WTC11 (cell line): ENCODE data around the gene GTF3C2. TPM values are rescaled to one million over a fixed set of nuclear protein-coding genes. Genes with fewer than 3 reads are reported as not detected.

ENCODE experiments used
- ATAC-seq: fragments of 200-7000 bp; cut with Tn5 transposase; 2 replicates; pipeline ENCODE4 v1.10.0; 2021; ENCODE audit warnings: mild to moderate bottlenecking, moderate library complexity
- CTCF ChIA-PET: fragments of 300-600 bp; sonication (Branson Sonifier 250); formaldehyde crosslinking; loops from one replicate; lab custom pipeline; 2021; ENCODE audit warnings: antibody characterized with exemption; lab: Charles Lee
- POLR2A ChIA-PET: fragments of 350-600 bp; sonication (Branson Sonifier 250); formaldehyde crosslinking; loops from one replicate; lab custom pipeline; 2021; ENCODE audit warnings: antibody characterized with exemption; lab: Charles Lee
- DNase-seq: peaks from one replicate; pipeline ENCODE4 v3.0.0; 2021; ENCODE audit warnings: low spot score
- H3K27ac Mint-ChIP-seq: 2 replicates; pipeline ENCODE4 v1.8.0; 2021; ENCODE audit warnings: mixed read lengths
- H3K27me3 Mint-ChIP-seq: 2 replicates; pipeline ENCODE4 v1.8.0; 2021; ENCODE audit warnings: low read depth, mild to moderate bottlenecking, moderate library complexity, mixed read lengths
- H3K36me3 Mint-ChIP-seq: 2 replicates; pipeline ENCODE4 v1.8.0; 2021; ENCODE audit warnings: mixed read lengths
- H3K4me1 Mint-ChIP-seq: 2 replicates; pipeline ENCODE4 v1.8.0; 2022; ENCODE audit warnings: mixed read lengths
- H3K4me3 Mint-ChIP-seq: 2 replicates; pipeline ENCODE4 v1.8.0; 2021; ENCODE audit warnings: mild to moderate bottlenecking, moderate library complexity, mixed read lengths
- H3K9me3 Mint-ChIP-seq: 2 replicates; pipeline ENCODE4 v1.8.0; 2021; ENCODE audit warnings: mixed read lengths
- GTF2I ChIP-seq: fragments of 250-450 bp; sonication (Bioruptor Pico); conservative IDR thresholded peaks from 2 replicates; pipeline ENCODE4 v1.4.0; 2021; ENCODE audit warnings: mild to moderate bottlenecking
- JUN ChIP-seq: sonication (generic); formaldehyde crosslinking; IDR thresholded peaks from 2 replicates; pipeline ENCODE4 v1.8.0; 2023; ENCODE audit warnings: mild to moderate bottlenecking, missing genetic modification reagents
- NFATC4 ChIP-seq: fragments of 250-450 bp; sonication (Bioruptor Pico); IDR thresholded peaks from 2 replicates; pipeline ENCODE4 v1.9.0; 2021; ENCODE audit warnings: mild to moderate bottlenecking
- OVOL2 ChIP-seq: fragments of 250-450 bp; sonication (Bioruptor Pico); IDR thresholded peaks from 2 replicates; pipeline ENCODE4 v1.9.0; 2021; ENCODE audit warnings: mild to moderate bottlenecking, borderline replicate concordance
- SP1 ChIP-seq: sonication (generic); formaldehyde crosslinking; conservative IDR thresholded peaks from 2 replicates; pipeline ENCODE4 v1.8.1; 2022; ENCODE audit warnings: missing genetic modification reagents
- ZBTB21 ChIP-seq: sonication (generic); formaldehyde crosslinking; IDR thresholded peaks from 2 replicates; pipeline ENCODE4 v1.8.1; 2023; ENCODE audit warnings: mild to moderate bottlenecking, missing genetic modification reagents, borderline replicate concordance
- ZNF138 ChIP-seq: sonication (generic); formaldehyde crosslinking; conservative IDR thresholded peaks from 2 replicates; pipeline ENCODE4 v1.8.1; 2022; ENCODE audit warnings: mild to moderate bottlenecking, moderate library complexity, missing genetic modification reagents
- total RNA-seq: library from RNA; stranded (reverse); gene quantifications from 3 replicates; pipeline ENCODE4 v1.2.3, GENCODE V29; 2021
- TF ChIP-seq, protein P1 (sequence below): sonication (generic); formaldehyde crosslinking; conservative IDR thresholded peaks from 2 replicates; pipeline ENCODE4 v1.8.1; 2023; ENCODE audit warnings: mild to moderate bottlenecking, low read depth, missing genetic modification reagents, moderate library complexity
- TF ChIP-seq, protein P2 (sequence below): fragments of 250-450 bp; sonication (Bioruptor Pico); IDR thresholded peaks from 2 replicates; pipeline ENCODE4 v1.9.0; 2021; ENCODE audit warnings: mild to moderate bottlenecking
- TF ChIP-seq, protein P3 (sequence below): sonication (generic); formaldehyde crosslinking; IDR thresholded peaks from 2 replicates; pipeline ENCODE4 v1.8.1; 2022; ENCODE audit warnings: low read depth, missing genetic modification reagents, borderline replicate concordance
- TF ChIP-seq, protein P4 (sequence below): sonication (generic); formaldehyde crosslinking; IDR thresholded peaks from 2 replicates; pipeline ENCODE4 v1.8.1; 2023; ENCODE audit warnings: mild to moderate bottlenecking, missing genetic modification reagents, moderate library complexity
- TF ChIP-seq, protein P5 (sequence below): fragments of 250-450 bp; sonication (Bioruptor Pico); conservative IDR thresholded peaks from 2 replicates; pipeline ENCODE4 v1.9.0; 2021; ENCODE audit warnings: mild to moderate bottlenecking
- TF ChIP-seq, protein P6 (sequence below): sonication (generic); formaldehyde crosslinking; IDR thresholded peaks from 2 replicates; pipeline ENCODE4 v1.8.0; 2022; ENCODE audit warnings: mild to moderate bottlenecking, missing genetic modification reagents
- TF ChIP-seq, protein P7 (sequence below): fragments of 250-450 bp; sonication (Bioruptor Pico); IDR thresholded peaks from 2 replicates; pipeline ENCODE4 v1.9.0; 2021; ENCODE audit warnings: moderate library complexity, mild to moderate bottlenecking, inconsistent platforms, borderline replicate concordance

Gene GTF3C2
- total RNA-seq, 1 experiment from 2014 or later: 123 TPM

DNA sequence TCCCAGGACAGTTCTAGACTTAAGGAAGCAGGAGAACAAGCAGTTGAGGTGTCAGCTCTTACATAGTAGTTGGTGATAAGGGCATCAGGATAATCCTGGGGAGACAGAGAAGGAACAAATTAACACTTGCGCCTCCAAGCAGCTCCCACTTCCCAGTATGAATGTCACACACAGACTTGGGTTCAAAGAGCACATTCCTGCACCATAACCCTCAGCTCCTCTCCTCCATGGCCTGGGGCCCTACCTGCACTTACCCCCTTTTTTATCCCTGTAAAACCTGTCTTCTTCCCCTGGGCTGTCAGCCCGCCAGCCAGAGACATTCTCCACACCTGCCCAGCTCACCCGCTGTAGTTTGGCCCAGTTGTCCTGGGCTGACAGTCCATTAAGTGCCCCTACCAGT, 44.4 kb downstream of the GTF3C2 start (continued):
- TF ChIP-seq, protein P1, sequence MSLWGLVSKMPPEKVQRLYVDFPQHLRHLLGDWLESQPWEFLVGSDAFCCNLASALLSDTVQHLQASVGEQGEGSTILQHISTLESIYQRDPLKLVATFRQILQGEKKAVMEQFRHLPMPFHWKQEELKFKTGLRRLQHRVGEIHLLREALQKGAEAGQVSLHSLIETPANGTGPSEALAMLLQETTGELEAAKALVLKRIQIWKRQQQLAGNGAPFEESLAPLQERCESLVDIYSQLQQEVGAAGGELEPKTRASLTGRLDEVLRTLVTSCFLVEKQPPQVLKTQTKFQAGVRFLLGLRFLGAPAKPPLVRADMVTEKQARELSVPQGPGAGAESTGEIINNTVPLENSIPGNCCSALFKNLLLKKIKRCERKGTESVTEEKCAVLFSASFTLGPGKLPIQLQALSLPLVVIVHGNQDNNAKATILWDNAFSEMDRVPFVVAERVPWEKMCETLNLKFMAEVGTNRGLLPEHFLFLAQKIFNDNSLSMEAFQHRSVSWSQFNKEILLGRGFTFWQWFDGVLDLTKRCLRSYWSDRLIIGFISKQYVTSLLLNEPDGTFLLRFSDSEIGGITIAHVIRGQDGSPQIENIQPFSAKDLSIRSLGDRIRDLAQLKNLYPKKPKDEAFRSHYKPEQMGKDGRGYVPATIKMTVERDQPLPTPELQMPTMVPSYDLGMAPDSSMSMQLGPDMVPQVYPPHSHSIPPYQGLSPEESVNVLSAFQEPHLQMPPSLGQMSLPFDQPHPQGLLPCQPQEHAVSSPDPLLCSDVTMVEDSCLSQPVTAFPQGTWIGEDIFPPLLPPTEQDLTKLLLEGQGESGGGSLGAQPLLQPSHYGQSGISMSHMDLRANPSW (CRISPR knock-in tag): no peak
- TF ChIP-seq, protein P2, sequence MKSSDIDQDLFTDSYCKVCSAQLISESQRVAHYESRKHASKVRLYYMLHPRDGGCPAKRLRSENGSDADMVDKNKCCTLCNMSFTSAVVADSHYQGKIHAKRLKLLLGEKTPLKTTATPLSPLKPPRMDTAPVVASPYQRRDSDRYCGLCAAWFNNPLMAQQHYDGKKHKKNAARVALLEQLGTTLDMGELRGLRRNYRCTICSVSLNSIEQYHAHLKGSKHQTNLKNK (CRISPR knock-in tag): no peak
- TF ChIP-seq, protein P3, sequence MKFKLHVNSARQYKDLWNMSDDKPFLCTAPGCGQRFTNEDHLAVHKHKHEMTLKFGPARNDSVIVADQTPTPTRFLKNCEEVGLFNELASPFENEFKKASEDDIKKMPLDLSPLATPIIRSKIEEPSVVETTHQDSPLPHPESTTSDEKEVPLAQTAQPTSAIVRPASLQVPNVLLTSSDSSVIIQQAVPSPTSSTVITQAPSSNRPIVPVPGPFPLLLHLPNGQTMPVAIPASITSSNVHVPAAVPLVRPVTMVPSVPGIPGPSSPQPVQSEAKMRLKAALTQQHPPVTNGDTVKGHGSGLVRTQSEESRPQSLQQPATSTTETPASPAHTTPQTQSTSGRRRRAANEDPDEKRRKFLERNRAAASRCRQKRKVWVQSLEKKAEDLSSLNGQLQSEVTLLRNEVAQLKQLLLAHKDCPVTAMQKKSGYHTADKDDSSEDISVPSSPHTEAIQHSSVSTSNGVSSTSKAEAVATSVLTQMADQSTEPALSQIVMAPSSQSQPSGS (CRISPR knock-in tag): no peak

DNA sequence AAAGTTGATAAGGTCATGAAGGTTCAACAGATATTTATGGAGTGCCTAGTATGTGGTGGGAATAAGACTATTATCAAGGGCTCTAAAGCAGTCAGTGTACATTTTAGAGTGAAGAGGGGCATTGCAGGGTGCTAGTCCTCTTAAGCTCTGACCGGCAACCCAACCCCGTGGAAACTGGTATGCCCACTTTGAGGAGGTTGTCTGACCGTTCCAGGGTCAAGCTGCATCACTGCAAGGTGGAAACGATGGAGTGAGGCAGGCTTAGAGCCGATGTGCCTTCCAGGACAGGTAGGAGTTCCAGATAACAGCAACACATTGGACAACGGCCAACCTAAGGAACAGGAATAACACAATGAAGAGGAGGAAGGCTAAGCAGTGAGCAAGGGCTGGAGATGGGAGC, 46.9 kb downstream of the GTF3C2 start:
- no peak for DNase-seq
- ChIA-PET POLR2A (no interaction called here), CTCF (interaction anchor here (0.5 kb wide), 1 partner anchor 31 kb away, joined by 4 read pairs; no protein-coding TSS in a partner anchor)
- peaks cover 49% of the 10 kb centered on the region for H3K27me3 Mint-ChIP-seq
- TF ChIP-seq ZBTB21 (CRISPR knock-in tag): no peak
- TF ChIP-seq ZNF138 (CRISPR knock-in tag): no peak
- TF ChIP-seq NFATC4 (CRISPR knock-in tag): no peak
- TF ChIP-seq, protein P4, sequence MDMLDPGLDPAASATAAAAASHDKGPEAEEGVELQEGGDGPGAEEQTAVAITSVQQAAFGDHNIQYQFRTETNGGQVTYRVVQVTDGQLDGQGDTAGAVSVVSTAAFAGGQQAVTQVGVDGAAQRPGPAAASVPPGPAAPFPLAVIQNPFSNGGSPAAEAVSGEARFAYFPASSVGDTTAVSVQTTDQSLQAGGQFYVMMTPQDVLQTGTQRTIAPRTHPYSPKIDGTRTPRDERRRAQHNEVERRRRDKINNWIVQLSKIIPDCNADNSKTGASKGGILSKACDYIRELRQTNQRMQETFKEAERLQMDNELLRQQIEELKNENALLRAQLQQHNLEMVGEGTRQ (CRISPR knock-in tag): no peak
- TF ChIP-seq OVOL2 (CRISPR knock-in tag): no peak
- TF ChIP-seq, protein P5, sequence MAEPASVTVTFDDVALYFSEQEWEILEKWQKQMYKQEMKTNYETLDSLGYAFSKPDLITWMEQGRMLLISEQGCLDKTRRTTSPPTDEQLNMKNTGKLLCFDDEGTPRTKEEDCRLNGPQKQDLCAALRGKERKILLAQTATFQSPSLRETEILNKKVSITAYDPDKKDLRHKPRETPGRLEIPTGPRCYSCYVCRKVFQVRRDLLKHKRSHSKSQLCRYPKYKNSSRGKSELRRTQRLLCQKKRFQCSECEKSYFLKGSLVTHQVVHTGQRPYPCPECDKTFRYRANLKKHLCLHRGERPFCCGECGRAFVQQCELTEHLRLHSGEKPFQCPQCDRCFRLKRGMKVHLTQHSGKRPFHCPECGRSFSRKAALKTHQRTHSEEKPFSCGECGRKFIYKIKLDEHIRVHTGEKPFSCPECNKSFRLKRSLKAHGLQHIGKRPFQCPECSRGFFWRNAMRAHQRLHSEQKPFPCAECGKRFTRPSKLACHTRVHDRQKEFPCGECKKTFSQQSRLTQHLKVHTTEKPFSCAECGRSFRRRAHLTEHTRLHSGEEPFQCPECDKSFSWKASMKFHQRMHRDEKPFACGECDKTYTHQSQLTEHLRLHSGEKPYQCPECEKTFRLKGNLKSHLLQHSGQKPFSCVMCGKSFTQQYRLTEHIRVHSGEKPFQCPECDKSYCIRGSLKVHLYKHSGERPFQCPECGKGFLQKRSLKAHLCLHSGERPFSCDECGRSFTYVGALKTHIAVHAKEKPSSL: no peak
- TF ChIP-seq GTF2I (CRISPR knock-in tag): no peak
- TF ChIP-seq, protein P3 (CRISPR knock-in tag): no peak
- TF ChIP-seq JUN (CRISPR knock-in tag): no peak
- TF ChIP-seq, protein P6, sequence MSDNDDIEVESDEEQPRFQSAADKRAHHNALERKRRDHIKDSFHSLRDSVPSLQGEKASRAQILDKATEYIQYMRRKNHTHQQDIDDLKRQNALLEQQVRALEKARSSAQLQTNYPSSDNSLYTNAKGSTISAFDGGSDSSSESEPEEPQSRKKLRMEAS (CRISPR knock-in tag): no peak
- no peak for TF ChIP-seq SP1 (CRISPR knock-in tag)
- TF ChIP-seq, protein P7, sequence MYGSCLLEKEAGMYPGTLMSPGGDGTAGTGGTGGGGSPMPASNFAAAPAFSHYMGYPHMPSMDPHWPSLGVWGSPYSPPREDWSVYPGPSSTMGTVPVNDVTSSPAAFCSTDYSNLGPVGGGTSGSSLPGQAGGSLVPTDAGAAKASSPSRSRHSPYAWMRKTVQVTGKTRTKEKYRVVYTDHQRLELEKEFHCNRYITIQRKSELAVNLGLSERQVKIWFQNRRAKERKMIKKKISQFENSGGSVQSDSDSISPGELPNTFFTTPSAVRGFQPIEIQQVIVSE (CRISPR knock-in tag): no peak
- no peak overlapping the region for H3K4me3 Mint-ChIP-seq
- no peaks in the 10 kb centered on the region for H3K9me3 Mint-ChIP-seq
- no peak for ATAC-seq
- H3K27ac Mint-ChIP-seq: no peak overlapping the region
- H3K4me1 Mint-ChIP-seq: peaks cover 3% of the 10 kb centered on the region; the same call in 1 of the 2 replicates
- H3K36me3 Mint-ChIP-seq: peaks cover 6% of the 10 kb centered on the region
